OCI-LY3 (cell line): ENCODE results near the gene PLOD2.

Experiments used
- EZH2phosphoT487 ChIP-seq: fragments of 200-600 bp; shearing (Covaris generic); IDR thresholded peaks from 2 replicates; pipeline ENCODE4 v1.6.1; 2018; ENCODE audit warnings: antibody characterized with exemption, mixed run types, low read depth
- TF ChIP-seq, protein P1 (sequence below): fragments of 200-600, 300-600 bp; sonication (generic); IDR thresholded peaks from 2 replicates; pipeline ENCODE4 v1.5.1; 2014; ENCODE audit warnings: antibody characterized with exemption, low read length, low read depth

DNA sequence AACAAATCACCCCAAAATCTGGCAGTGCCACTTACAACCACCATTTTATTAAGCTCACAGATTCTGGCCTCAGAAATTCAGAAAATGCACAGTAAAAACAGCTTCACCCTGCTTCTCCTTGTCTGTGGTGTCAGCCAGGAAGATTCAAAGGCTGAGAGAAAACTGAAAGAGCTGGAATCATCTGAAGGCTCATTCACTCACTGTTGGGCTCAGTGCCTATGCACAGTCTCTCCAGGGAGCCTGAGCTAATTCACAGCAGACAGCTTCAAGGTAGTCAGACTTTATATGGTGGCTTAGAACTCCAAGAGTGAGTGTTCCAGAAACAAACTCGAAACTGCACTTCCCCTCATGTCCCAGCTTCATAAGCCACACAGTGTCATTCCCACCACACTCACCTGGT lies 16.5 kb upstream of the PLOD2 start:
- TF ChIP-seq, protein P1, sequence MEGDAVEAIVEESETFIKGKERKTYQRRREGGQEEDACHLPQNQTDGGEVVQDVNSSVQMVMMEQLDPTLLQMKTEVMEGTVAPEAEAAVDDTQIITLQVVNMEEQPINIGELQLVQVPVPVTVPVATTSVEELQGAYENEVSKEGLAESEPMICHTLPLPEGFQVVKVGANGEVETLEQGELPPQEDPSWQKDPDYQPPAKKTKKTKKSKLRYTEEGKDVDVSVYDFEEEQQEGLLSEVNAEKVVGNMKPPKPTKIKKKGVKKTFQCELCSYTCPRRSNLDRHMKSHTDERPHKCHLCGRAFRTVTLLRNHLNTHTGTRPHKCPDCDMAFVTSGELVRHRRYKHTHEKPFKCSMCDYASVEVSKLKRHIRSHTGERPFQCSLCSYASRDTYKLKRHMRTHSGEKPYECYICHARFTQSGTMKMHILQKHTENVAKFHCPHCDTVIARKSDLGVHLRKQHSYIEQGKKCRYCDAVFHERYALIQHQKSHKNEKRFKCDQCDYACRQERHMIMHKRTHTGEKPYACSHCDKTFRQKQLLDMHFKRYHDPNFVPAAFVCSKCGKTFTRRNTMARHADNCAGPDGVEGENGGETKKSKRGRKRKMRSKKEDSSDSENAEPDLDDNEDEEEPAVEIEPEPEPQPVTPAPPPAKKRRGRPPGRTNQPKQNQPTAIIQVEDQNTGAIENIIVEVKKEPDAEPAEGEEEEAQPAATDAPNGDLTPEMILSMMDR = no peak
- no peak for TF ChIP-seq EZH2phosphoT487
